Spinal cord (tissue), 10 donors: Measurements from ENCODE around the gene PGM2L1. TPM values are rescaled to one million over a fixed set of nuclear protein-coding genes. Genes with fewer than 3 reads are reported as not detected.

ENCODE experiments used
- DNase-seq, 6 donors: peaks; one replicate each; pipeline versions ENCODE4 v3.0.0 to v3.0.0-alpha.2; 2013 to 2015; ENCODE audit warnings: low spot score in 6 of 6, low read depth in 4 of 6
- H3K27ac ChIP-seq: one replicate; pipeline ENCODE4 v1.5.1; 2013; ENCODE audit warnings: low read depth, low read length, control low read depth
- H3K27me3 ChIP-seq: one replicate; pipeline ENCODE4 v1.6.1; 2013; ENCODE audit warnings: low read length; ENCODE audit not compliant: control insufficient read depth, insufficient read depth
- H3K36me3 ChIP-seq: one replicate; pipeline ENCODE4 v1.6.1; 2013; ENCODE audit warnings: low read length; ENCODE audit not compliant: control insufficient read depth, insufficient read depth
- H3K4me1 ChIP-seq: one replicate; pipeline ENCODE4 v1.6.1; 2013; ENCODE audit warnings: low read length; ENCODE audit not compliant: control insufficient read depth, insufficient read depth
- H3K4me3 ChIP-seq: one replicate; pipeline ENCODE4 v1.5.1; 2013; ENCODE audit warnings: low read depth, low read length, control low read depth
- H3K9me3 ChIP-seq: one replicate; pipeline ENCODE4 v1.6.1; 2013; ENCODE audit warnings: low read length; ENCODE audit not compliant: control insufficient read depth, insufficient read depth
- WGBS: methylation state at CpG from one replicate; pipeline ENCODE4 v1.1.5; 2013; ENCODE audit warnings: missing lambda C conversion rate; ENCODE audit not compliant: insufficient coverage; 5-methylcytosine and 5-hydroxymethylcytosine counted together
- long read RNA-seq, 4 donors: transcript quantifications; one replicate each; lab custom pipeline, GENCODE V29; 2026
- polyA plus RNA-seq, 2 donors: library from polyadenylated mRNA; unstranded; fragments of 120-200 nt; gene quantifications; one replicate each; pipeline ENCODE4 v1.2.1, GENCODE V29; 2013; ENCODE audit not compliant: insufficient read length in 2 of 2
- total RNA-seq, 2 donors: library from RNA; depleted of rRNA in 1 of 2; stranded (reverse); fragments of 120-200 nt in 1 of 2; fragments of >200 nt in 1 of 2; gene quantifications; one replicate each; pipeline versions ENCODE4 v1.2.3 to v1.2.4, GENCODE V29; 2013 to 2014
- donor health status: healthy.

PGM2L1 gene
- total RNA-seq (100 to 1,000 TPM in 1 of 2 donors, 10 to 100 TPM in 1; 20.2 to 116 TPM), polyA plus RNA-seq (10 to 100 TPM; 50.9 to 71.8 TPM)
- long read RNA-seq, donor 1, full-length matches to known transcripts, result 19 of 19 reads
- long read RNA-seq, donor 1, partial matches to known transcripts, result 0 of 19 reads
- long read RNA-seq, donor 1, other reads (novel, unspliced or antisense), result 0 of 19 reads
- long read RNA-seq, donor 2, full-length matches to known transcripts, result 10 of 10 reads
- long read RNA-seq, donor 2, partial matches to known transcripts, result 0 of 10 reads
- long read RNA-seq, donor 2, other reads (novel, unspliced or antisense), result 0 of 10 reads
- long read RNA-seq, donor 3, full-length matches to known transcripts, result 12 of 12 reads
- long read RNA-seq, donor 3, partial matches to known transcripts, result 0 of 12 reads
- long read RNA-seq, donor 3, other reads (novel, unspliced or antisense), result 0 of 12 reads
- long read RNA-seq, donor 4, result 0 reads

DNA sequence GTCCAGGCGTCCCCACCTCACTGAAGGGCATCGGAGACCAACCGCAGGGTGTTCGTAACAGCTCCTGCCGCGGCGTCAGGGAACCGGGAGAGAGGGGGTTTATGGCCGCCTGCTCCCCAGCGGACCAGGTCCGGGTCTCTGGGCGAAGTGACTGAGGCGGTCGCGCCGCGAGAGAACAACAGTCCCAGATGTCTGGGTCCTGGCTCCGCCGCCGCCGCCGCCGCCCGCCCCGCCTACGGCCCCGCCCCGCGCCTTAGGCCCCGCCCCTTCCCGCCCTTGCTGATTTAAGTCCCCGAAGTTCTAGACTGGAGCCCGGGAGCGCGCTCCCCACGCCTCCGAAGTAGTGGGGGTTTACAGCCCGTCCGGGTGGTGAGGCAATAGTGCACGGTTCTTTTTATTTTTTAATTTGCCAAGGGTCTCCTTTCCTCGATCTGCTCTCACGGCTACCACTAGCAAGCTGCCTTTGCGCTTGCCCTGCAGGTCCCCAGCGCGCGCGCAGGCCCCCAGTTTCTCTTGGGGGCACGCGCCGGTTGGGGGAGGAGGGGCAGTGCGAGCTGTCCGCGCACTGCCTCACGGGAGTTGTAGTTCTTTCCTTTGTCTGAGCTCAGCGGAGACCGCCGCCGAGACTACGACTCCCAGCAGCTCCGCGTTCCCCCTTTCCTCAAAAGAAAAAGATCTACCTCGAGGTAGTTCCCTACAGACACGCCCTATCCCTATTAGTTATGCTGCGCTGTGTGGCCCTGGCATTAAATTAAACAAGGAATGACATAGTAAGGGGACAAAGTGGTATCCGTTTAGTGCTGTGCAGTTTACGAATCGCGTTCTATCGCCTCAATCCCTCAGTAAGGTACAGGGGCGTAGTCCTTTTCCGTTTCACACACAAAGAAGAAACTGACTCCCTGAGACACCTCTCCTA is at the start of gene PGM2L1:
Gene PGM2L1, minus strand, starts transcription at position 190 of the 916 bp plus-strand sequence. CDS start 272 bp downstream, outside the sequence.
- Histone ChIP-seq H3K27ac (peak within 1 kb of the TSS; percentile 97), H3K4me3 (peak within 1 kb of the TSS; percentile 95), H3K9me3 (no peaks in the 10 kb centered on the region), H3K36me3 (no peaks in the 10 kb centered on the region), H3K27me3 (no peaks in the 10 kb centered on the region), H3K4me1 (no peaks in the 10 kb centered on the region)
- peak; percentile 93 to 99 (median 95) for DNase-seq
- WGBS, result under 1% methylated on average over 61 of the region's 71 CpGs

- H3K4me3 ChIP-seq, result no peak overlapping the region
- H3K4me1 ChIP-seq, result no peaks in the 10 kb centered on the region
- no peak overlapping the region for H3K27ac ChIP-seq
- no peaks in the 10 kb centered on the region for H3K27me3 ChIP-seq
- no peak for DNase-seq
- no peaks in the 10 kb centered on the region for H3K36me3 ChIP-seq
- H3K9me3 ChIP-seq, result no peaks in the 10 kb centered on the region
Measured at GRCh38 chr11:74447720-74448119, 49.5 kb upstream of the PGM2L1 start.

DNA sequence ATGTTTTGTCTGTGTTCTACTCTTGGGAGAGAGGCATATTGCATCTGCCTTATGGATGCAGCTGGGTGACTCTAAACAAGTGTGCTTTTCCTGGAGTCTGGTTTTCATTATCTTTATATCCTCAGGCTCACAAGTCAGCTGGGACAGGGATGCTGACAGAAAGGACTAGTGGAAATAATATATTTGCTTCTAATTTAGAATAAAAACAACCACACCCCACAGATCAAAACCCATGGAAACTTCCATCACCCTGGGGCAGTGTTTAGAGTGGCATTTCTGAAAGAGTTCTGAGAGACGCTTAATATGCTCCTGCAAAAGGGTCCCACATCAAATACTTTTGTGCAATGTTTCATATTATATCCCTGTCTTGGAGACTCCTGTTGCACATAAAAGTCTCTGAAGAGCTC is 48.3 kb upstream of the PGM2L1 start:
- Histone ChIP-seq H3K36me3 (no peaks in the 10 kb centered on the region), H3K4me3 (no peak overlapping the region), H3K9me3 (no peaks in the 10 kb centered on the region), H3K27me3 (no peaks in the 10 kb centered on the region), H3K4me1 (no peaks in the 10 kb centered on the region), H3K27ac (no peak overlapping the region)
- WGBS, result no CpG with 5 or more reads among the region's 1 CpG
- DNase-seq, result peak in 2 of 6 donors; percentile 5 to 44

- no peaks in the 10 kb centered on the region for H3K27me3 ChIP-seq
- H3K4me3 ChIP-seq, result no peak overlapping the region
- WGBS, result 82% methylated on average over 3 of the region's 9 CpGs
- H3K27ac ChIP-seq, result no peak overlapping the region
- H3K4me1 ChIP-seq, result no peaks in the 10 kb centered on the region
- DNase-seq, result no peak
- no peaks in the 10 kb centered on the region for H3K9me3 ChIP-seq
- no peaks in the 10 kb centered on the region for H3K36me3 ChIP-seq
Measured at GRCh38 chr11:74444173-74444826, 46.1 kb upstream of the PGM2L1 start.

DNA sequence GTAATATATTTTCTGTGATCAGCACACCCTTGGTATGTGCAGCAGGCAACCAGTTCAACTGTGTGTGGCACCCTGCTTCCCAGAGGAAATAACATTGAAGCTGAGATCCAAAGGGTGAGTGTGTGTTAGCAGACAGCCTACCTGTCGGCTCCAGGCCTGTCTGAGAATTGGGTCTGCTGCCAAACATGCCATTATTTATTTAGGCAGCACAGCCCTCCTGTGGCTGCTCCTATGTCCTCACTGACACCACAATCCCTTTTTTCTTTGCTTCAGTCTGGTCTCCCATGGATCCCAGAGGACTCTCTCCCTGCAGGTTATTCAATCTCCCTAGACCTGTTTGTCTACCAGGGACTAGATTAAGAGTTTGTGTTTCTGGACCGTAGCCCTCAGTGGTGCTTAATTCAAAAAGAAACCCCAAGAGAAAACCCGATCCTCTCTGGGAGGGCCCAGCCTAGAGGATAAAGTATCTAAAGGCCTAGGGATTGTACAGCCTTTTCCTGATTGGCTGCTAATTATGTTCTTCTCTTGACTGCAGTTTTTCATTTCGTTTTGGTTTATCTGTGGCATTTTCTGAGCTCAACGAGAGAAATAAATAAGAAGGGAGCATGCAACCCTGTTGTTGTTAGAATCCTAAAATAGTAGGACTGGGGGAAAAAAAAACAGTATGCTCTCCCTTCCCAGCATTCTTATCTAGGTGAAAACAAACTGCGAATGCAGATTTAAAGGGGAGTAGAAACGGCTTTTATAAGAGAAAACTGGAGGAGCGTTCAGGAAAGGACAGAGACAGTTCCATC is 45.0 kb upstream of the PGM2L1 start:
- Histone ChIP-seq H3K36me3 (no peaks in the 10 kb centered on the region), H3K4me3 (no peak overlapping the region), H3K27ac (no peak overlapping the region), H3K4me1 (no peaks in the 10 kb centered on the region), H3K9me3 (no peaks in the 10 kb centered on the region), H3K27me3 (no peaks in the 10 kb centered on the region)
- DNase-seq, result peak in 2 of 6 donors; percentile 29 to 32
- WGBS, result 33% methylated on average over 5 of the region's 8 CpGs

- DNase-seq, result no peak
- Histone ChIP-seq H3K36me3 (no peaks in the 10 kb centered on the region), H3K9me3 (no peaks in the 10 kb centered on the region), H3K27ac (no peak overlapping the region), H3K4me1 (no peaks in the 10 kb centered on the region), H3K27me3 (no peaks in the 10 kb centered on the region), H3K4me3 (no peak overlapping the region)
- WGBS, result no CpG with 5 or more reads among the region's 3 CpGs
Measured at GRCh38 chr11:74442636-74443035, 44.4 kb upstream of the PGM2L1 start.

GRCh38 chr11:74438681-74439080 is 40.4 kb upstream of the PGM2L1 start:
- H3K9me3 ChIP-seq, result no peaks in the 10 kb centered on the region
- H3K27ac ChIP-seq, result no peak overlapping the region
- H3K36me3 ChIP-seq, result no peaks in the 10 kb centered on the region
- no peaks in the 10 kb centered on the region for H3K27me3 ChIP-seq
- no peaks in the 10 kb centered on the region for H3K4me1 ChIP-seq
- DNase-seq, result no peak
- WGBS, result no CpG with 5 or more reads among the region's 1 CpG
- H3K4me3 ChIP-seq, result no peak overlapping the region

- Histone ChIP-seq H3K4me1 (no peaks in the 10 kb centered on the region), H3K4me3 (no peak overlapping the region), H3K27me3 (no peaks in the 10 kb centered on the region), H3K9me3 (no peaks in the 10 kb centered on the region), H3K27ac (no peak overlapping the region), H3K36me3 (no peaks in the 10 kb centered on the region)
- DNase-seq, result no peak
- WGBS, result no CpG with 5 or more reads among the region's 1 CpG
Measured at GRCh38 chr11:74437441-74438042, 39.3 kb upstream of the PGM2L1 start.
